PC-9 (cell line): ENCODE results near the gene BRPF3. TPM values are rescaled to one million over a fixed set of nuclear protein-coding genes. Genes with fewer than 3 reads are reported as not detected.

ENCODE experiments used
- BruUV-seq: library from RNA; stranded (reverse); fragments of 400-500 nt; replicated peaks from 2 replicates; lab custom pipeline; 2021; lab: Mats Ljungman, UMichigan
- CTCF ChIA-PET: fragments of 300-600 bp; sonication (Branson Sonifier 250); formaldehyde crosslinking; loops from one replicate; lab custom pipeline; 2022; ENCODE audit warnings: antibody characterized with exemption; lab: Charles Lee
- POLR2A ChIA-PET: fragments of 300-600 bp; sonication (Branson Sonifier 250); formaldehyde crosslinking; loops from one replicate; lab custom pipeline; 2022; ENCODE audit warnings: antibody characterized with exemption; ENCODE audit not compliant: unreplicated experiment; lab: Charles Lee
- DNase-seq, 2 experiments: peaks; one replicate each; pipeline versions ENCODE4 v3.0.0 to v3.0.0-alpha.2; 2015 to 2022; ENCODE audit warnings: mixed read lengths in 1 of 2
- H2AFZ ChIP-seq: fragments of 200-600 bp; sonication (generic); 2 replicates; pipeline ENCODE4 v1.8.1; 2017; ENCODE audit warnings: antibody characterized with exemption
- H3F3A ChIP-seq: fragments of 200-600 bp; sonication (generic); 2 replicates; pipeline ENCODE4 v1.8.1; 2017; ENCODE audit warnings: antibody characterized with exemption, mild to moderate bottlenecking, low read depth; ENCODE audit not compliant: insufficient read depth
- H3K27ac ChIP-seq: fragments of 200-600 bp; sonication (generic); 2 replicates; pipeline ENCODE4 v1.6.1; 2016; ENCODE audit warnings: mixed run types
- H3K27me3 ChIP-seq: fragments of 200-600 bp; sonication (generic); 2 replicates; pipeline ENCODE4 v1.6.1; 2016; ENCODE audit warnings: low read depth, mixed run types; ENCODE audit not compliant: insufficient read depth
- H3K36me3 ChIP-seq: fragments of 200-600 bp; sonication (generic); 2 replicates; pipeline ENCODE4 v1.6.1; 2016; ENCODE audit warnings: low read depth, mixed run types
- H3K4me1 ChIP-seq: fragments of 200-600 bp; sonication (generic); replicated peaks from 2 replicates; pipeline ENCODE4 v1.6.1; 2016; ENCODE audit warnings: mixed run types; ENCODE audit not compliant: insufficient read depth
- H3K4me2 ChIP-seq: fragments of 200-600 bp; sonication (generic); 2 replicates; pipeline ENCODE4 v1.6.1; 2017; ENCODE audit warnings: mixed run types
- H3K4me3 ChIP-seq: fragments of 200-600 bp; sonication (generic); 2 replicates; pipeline ENCODE4 v1.6.1; 2016; ENCODE audit warnings: mixed run types
- H3K79me2 ChIP-seq: fragments of 200-600 bp; sonication (generic); 2 replicates; pipeline ENCODE4 v1.6.1; 2017; ENCODE audit warnings: low read depth, mixed run types
- H3K9me2 ChIP-seq: fragments of 200-600 bp; sonication (generic); 2 replicates; pipeline ENCODE4 v1.8.1; 2017; ENCODE audit warnings: mild to moderate bottlenecking; ENCODE audit not compliant: insufficient read depth
- H3K9me3 ChIP-seq: fragments of 200-600 bp; sonication (generic); 2 replicates; pipeline ENCODE4 v1.8.1; 2016; ENCODE audit warnings: low read depth; ENCODE audit not compliant: insufficient read depth
- H4K20me1 ChIP-seq: fragments of 200-600 bp; sonication (generic); 2 replicates; pipeline ENCODE4 v1.8.1; 2017; ENCODE audit not compliant: insufficient read depth
- CTCF ChIP-seq: fragments of 200-600 bp; sonication (generic); conservative IDR thresholded peaks from 2 replicates; pipeline ENCODE4 v1.6.1; 2017; ENCODE audit warnings: mixed run types, antibody characterized with exemption, mild to moderate bottlenecking, moderate library complexity
- EZH2 ChIP-seq: fragments of 200-600 bp; sonication (generic); IDR thresholded peaks from 2 replicates; pipeline ENCODE4 v1.8.0; 2017; ENCODE audit warnings: antibody characterized with exemption, low read depth
- intact Hi-C: fragments of 100-400 bp; cut with micrococcal nuclease; formaldehyde crosslinking; loops from one replicate; pipeline ENCODE4 v1.10.0; 2022; ENCODE audit not compliant: unreplicated experiment
- total RNA-seq: library from RNA; stranded (reverse); gene quantifications from 2 replicates; pipeline ENCODE4 v1.2.3, GENCODE V29; 2021

The BRPF3 gene
- total RNA-seq, 1 experiment from 2014 or later = 32.3 TPM

- ChIA-PET POLR2A (no interaction called here), CTCF (no interaction called here)
- Histone ChIP-seq H3K4me1 (peaks cover 50% of the 10 kb centered on the region), H3K4me3 (no peak overlapping the region), H3K9me2 (no peaks in the 10 kb centered on the region), H3K27ac (no peak overlapping the region), H3K36me3 (no peaks in the 10 kb centered on the region), H3K9me3 (no peaks in the 10 kb centered on the region), H2AFZ (no peak overlapping the region), H3F3A (no peaks in the 10 kb centered on the region), H3K4me2 (peak overlapping the region; percentile 6; the same call in 1 of the 2 replicates), H3K27me3 (no peaks in the 10 kb centered on the region), H3K79me2 (no peaks in the 10 kb centered on the region), H4K20me1 (no peaks in the 10 kb centered on the region)
- no peak for TF ChIP-seq EZH2
- TF ChIP-seq CTCF = no peak
- intact Hi-C loops = no loop called here
- no peak for DNase-seq
- no TSS peak for BruUV-seq
These were observed 51.1 kb downstream of the BRPF3 start for GRCh38 chr6:36247693-36248092.

GRCh38 chr6:36248980-36249379, 52.4 kb downstream of the BRPF3 start:
- no peaks in the 10 kb centered on the region for H3K9me2 ChIP-seq
- no peak overlapping the region for H2AFZ ChIP-seq
- no peaks in the 10 kb centered on the region for H3K36me3 ChIP-seq
- DNase-seq = peak in 1 of 2 experiments; percentile 37
- peak overlapping the region; percentile 50 for H3K27ac ChIP-seq
- H3K4me3 ChIP-seq = no peak overlapping the region
- H3K79me2 ChIP-seq = no peaks in the 10 kb centered on the region
- BruUV-seq = no TSS peak
- ChIA-PET POLR2A (interaction anchor here (0.6 to 0.7 kb wide), 2 partner anchors 239 to 414 kb away, joined by 3 to 8 read pairs; no protein-coding TSS in a partner anchor), CTCF (no interaction called here)
- intact Hi-C loops = no loop called here
- H3K27me3 ChIP-seq = no peaks in the 10 kb centered on the region
- TF ChIP-seq EZH2 = no peak
- no peak for TF ChIP-seq CTCF
- peaks cover 50% of the 10 kb centered on the region for H3K4me1 ChIP-seq
- no peaks in the 10 kb centered on the region for H3K9me3 ChIP-seq
- peak overlapping the region; percentile 8 for H3K4me2 ChIP-seq
- no peaks in the 10 kb centered on the region for H3F3A ChIP-seq
- H4K20me1 ChIP-seq = no peaks in the 10 kb centered on the region

- BruUV-seq = no TSS peak
- peaks cover 50% of the 10 kb centered on the region for H3K4me1 ChIP-seq
- CTCF ChIA-PET = no interaction called here
These were observed 53.0 kb downstream of the BRPF3 start for GRCh38 chr6:36249536-36249935.

More at GRCh38 chr6:36249536-36249935, 53.0 kb downstream of the BRPF3 start:
- no peaks in the 10 kb centered on the region for H3K9me2 ChIP-seq
- H4K20me1 ChIP-seq = no peaks in the 10 kb centered on the region
- no peak overlapping the region for H3K4me3 ChIP-seq
- no peak overlapping the region for H2AFZ ChIP-seq
- POLR2A ChIA-PET = interaction anchor here (0.6 to 0.7 kb wide), 2 partner anchors 239 to 413 kb away, joined by 3 to 8 read pairs; no protein-coding TSS in a partner anchor
- no peaks in the 10 kb centered on the region for H3K27me3 ChIP-seq
- TF ChIP-seq CTCF = no peak
- TF ChIP-seq EZH2 = no peak
- H3K27ac ChIP-seq = peak overlapping the region; percentile 50
- DNase-seq = peak in 1 of 2 experiments; percentile 40
- intact Hi-C loops = no loop called here
- peak overlapping the region; percentile 8 for H3K4me2 ChIP-seq
- no peaks in the 10 kb centered on the region for H3K36me3 ChIP-seq
- no peaks in the 10 kb centered on the region for H3F3A ChIP-seq
- H3K79me2 ChIP-seq = no peaks in the 10 kb centered on the region
- no peaks in the 10 kb centered on the region for H3K9me3 ChIP-seq
